ENCODE results near the gene PROB1.
"Not testable (repeated sequence)": the region's sequence is repeated elsewhere in the genome, so short reads cannot be mapped to it uniquely, and the experiment has no call there.

PROB1 gene

DNA sequence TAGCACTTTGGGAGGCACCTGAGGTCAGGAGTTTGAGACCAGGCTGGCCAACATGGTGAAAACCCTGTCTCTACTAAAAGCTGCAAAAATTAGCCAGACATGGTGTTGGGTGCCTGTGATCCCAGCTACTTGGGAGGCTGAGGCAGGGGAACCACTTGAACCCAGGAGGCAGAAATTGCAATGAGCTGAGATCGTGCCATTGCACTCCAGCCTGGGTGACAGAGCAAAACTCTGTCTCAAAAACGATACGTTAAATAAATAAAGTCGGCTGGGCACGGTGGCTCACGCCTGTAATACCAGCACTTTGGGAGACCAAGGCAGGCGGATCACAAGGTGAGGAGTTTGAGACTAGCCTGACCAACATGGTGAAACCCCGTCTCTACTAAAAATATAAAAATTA is 39.0 kb downstream of the PROB1 start:
- Histone ChIP-seq H3K36me3 (replicated peaks in 1 of 2; ENCODE audit: control insufficient read depth in 2 of 2, insufficient read depth in 2 of 2, low read length in 2 of 2) (peaks cover 4 to 82% of the 10 kb centered on the region in 2 donors), H3K9me3 (replicated peaks in 1 of 2; ENCODE audit: control insufficient read depth in 2 of 2, insufficient read depth in 1 of 2, low read depth in 1 of 2, low read length in 2 of 2) (peaks cover 0 to 13% of the 10 kb centered on the region in 2 donors)
- not testable (repeated sequence) for H2BK15ac ChIP-seq (ENCODE audit: low read length); H4K8ac ChIP-seq (ENCODE audit: low read depth, low read length); H2BK12ac ChIP-seq (ENCODE audit: low read length); H3K23ac ChIP-seq (ENCODE audit: low read depth, low read length, poor library complexity); H3K27me3 ChIP-seq (ENCODE audit: control insufficient read depth in 3 of 3, insufficient read depth in 3 of 3, low read depth in 1 of 3, low read length in 3 of 3); H3K4me3 ChIP-seq (ENCODE audit: low read length in 2 of 2); H3K27ac ChIP-seq (replicated peaks; ENCODE audit: low read length); H4K91ac ChIP-seq (ENCODE audit: low read depth, low read length, poor library complexity); H3K9ac ChIP-seq (ENCODE audit: low read depth, low read length, poor library complexity); H2AK5ac ChIP-seq (ENCODE audit: low read depth, low read length); H3K4ac ChIP-seq (ENCODE audit: low read length); H3K4me1 ChIP-seq (ENCODE audit: control insufficient read depth in 2 of 2, insufficient read depth in 1 of 2, low read depth in 1 of 2, low read length in 2 of 2); H2BK120ac ChIP-seq (ENCODE audit: low read depth, low read length); H3K18ac ChIP-seq (ENCODE audit: low read length); H3K4me2 ChIP-seq (ENCODE audit: insufficient read depth, low read length, poor library complexity, severe bottlenecking); H2AFZ ChIP-seq (ENCODE audit: low read length); H3K79me1 ChIP-seq (ENCODE audit: low read depth, low read length); H2BK5ac ChIP-seq (ENCODE audit: low read length); H3K14ac ChIP-seq (ENCODE audit: low read length); DNase-seq (ENCODE audit: low spot score)
- WGBS, 2 donors (ENCODE audit: extremely low coverage in 2 of 2, insufficient read length in 2 of 2, insufficient replicate concordance in 1 of 2): no CpG with 5 or more reads among the region's 8 CpGs

DNA sequence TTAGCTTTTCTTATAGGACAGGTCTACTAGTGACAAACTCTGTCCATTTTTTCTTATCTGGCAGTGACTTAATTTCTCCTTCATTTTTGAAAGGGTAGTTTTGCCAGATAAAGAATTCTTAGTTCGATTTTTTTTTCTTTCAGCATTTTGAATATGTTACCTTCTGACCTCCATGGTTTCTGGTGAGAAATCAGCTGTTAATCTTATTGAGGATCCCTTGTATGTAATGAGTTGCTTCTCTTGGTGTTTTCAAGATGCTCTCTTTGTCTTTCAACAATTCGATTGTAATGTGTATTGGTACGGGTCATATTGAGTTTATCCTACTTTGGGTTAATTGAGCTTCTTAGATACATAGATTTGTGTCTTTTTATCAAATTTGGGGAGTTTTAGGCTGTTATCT is 40.7 kb downstream of the PROB1 start:
- H3K27ac ChIP-seq (replicated peaks; ENCODE audit: low read length): no peak overlapping the region

DNA sequence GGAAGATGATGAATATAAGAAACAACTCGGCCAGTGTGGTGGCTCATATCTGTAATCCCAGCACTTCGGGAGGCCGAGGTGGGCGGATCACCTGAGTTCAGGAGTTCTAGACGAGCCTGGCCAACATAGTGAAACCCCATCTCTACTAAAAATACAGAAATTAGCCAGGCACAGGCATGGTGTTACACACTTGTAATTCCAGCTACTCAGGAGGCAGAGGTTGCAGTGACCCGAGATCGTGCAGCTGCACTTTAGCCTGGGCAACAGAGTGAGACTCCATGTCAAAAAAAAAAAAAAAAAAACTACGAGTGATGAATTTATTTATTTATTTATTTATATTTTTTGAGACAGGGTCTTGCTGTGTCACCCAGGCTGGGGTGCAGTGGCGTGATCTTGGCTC is 47.0 kb downstream of the PROB1 start:
- H3K9ac ChIP-seq (ENCODE audit: low read depth, low read length, poor library complexity); H2AK5ac ChIP-seq (ENCODE audit: low read depth, low read length); H2BK120ac ChIP-seq (ENCODE audit: low read depth, low read length); H4K91ac ChIP-seq (ENCODE audit: low read depth, low read length, poor library complexity); H3K4me1 ChIP-seq (ENCODE audit: control insufficient read depth in 2 of 2, insufficient read depth in 1 of 2, low read depth in 1 of 2, low read length in 2 of 2); H3K18ac ChIP-seq (ENCODE audit: low read length); H3K23ac ChIP-seq (ENCODE audit: low read depth, low read length, poor library complexity); H3K14ac ChIP-seq (ENCODE audit: low read length); H3K27ac ChIP-seq (replicated peaks; ENCODE audit: low read length); H2BK12ac ChIP-seq (ENCODE audit: low read length); H3K27me3 ChIP-seq (ENCODE audit: control insufficient read depth in 3 of 3, insufficient read depth in 3 of 3, low read depth in 1 of 3, low read length in 3 of 3); H3K4me2 ChIP-seq (ENCODE audit: insufficient read depth, low read length, poor library complexity, severe bottlenecking); H2BK15ac ChIP-seq (ENCODE audit: low read length); H4K8ac ChIP-seq (ENCODE audit: low read depth, low read length); H3K4me3 ChIP-seq (ENCODE audit: low read length in 2 of 2); H2BK5ac ChIP-seq (ENCODE audit: low read length); DNase-seq (ENCODE audit: low spot score); H2AFZ ChIP-seq (ENCODE audit: low read length); H3K4ac ChIP-seq (ENCODE audit: low read length); H3K79me1 ChIP-seq (ENCODE audit: low read depth, low read length): not testable (repeated sequence)
- Histone ChIP-seq H3K36me3 (replicated peaks in 1 of 2; ENCODE audit: control insufficient read depth in 2 of 2, insufficient read depth in 2 of 2, low read length in 2 of 2) (peaks cover 8 to 82% of the 10 kb centered on the region in 2 donors), H3K9me3 (replicated peaks in 1 of 2; ENCODE audit: control insufficient read depth in 2 of 2, insufficient read depth in 1 of 2, low read depth in 1 of 2, low read length in 2 of 2) (peaks cover 0 to 19% of the 10 kb centered on the region in 2 donors)
- no CpG with 5 or more reads among the region's 9 CpGs for WGBS, 2 donors (ENCODE audit: extremely low coverage in 2 of 2, insufficient read length in 2 of 2, insufficient replicate concordance in 1 of 2)

More for the DNA sequence above, 40.7 kb downstream of the PROB1 start:
- Histone ChIP-seq H2BK15ac (ENCODE audit: low read length) (no peak overlapping the region), H3K23ac (ENCODE audit: low read depth, low read length, poor library complexity) (no peak overlapping the region), H3K14ac (ENCODE audit: low read length) (no peak overlapping the region), H2AK5ac (ENCODE audit: low read depth, low read length) (no peak overlapping the region), H2AFZ (ENCODE audit: low read length) (no peak overlapping the region), H3K4me2 (ENCODE audit: insufficient read depth, low read length, poor library complexity, severe bottlenecking) (no peak overlapping the region), H3K9me3 (replicated peaks in 1 of 2; ENCODE audit: control insufficient read depth in 2 of 2, insufficient read depth in 1 of 2, low read depth in 1 of 2, low read length in 2 of 2) (peaks cover 0 to 13% of the 10 kb centered on the region in 2 donors), H4K8ac (ENCODE audit: low read depth, low read length) (no peak overlapping the region), H3K79me1 (ENCODE audit: low read depth, low read length) (peaks cover 7% of the 10 kb centered on the region), H2BK5ac (ENCODE audit: low read length) (no peak overlapping the region), H3K9ac (ENCODE audit: low read depth, low read length, poor library complexity) (no peak overlapping the region), H4K91ac (ENCODE audit: low read depth, low read length, poor library complexity) (no peak overlapping the region), H3K4ac (ENCODE audit: low read length) (no peak overlapping the region), H2BK120ac (ENCODE audit: low read depth, low read length) (no peak overlapping the region), H3K36me3 (replicated peaks in 1 of 2; ENCODE audit: control insufficient read depth in 2 of 2, insufficient read depth in 2 of 2, low read length in 2 of 2) (peaks cover 4 to 82% of the 10 kb centered on the region in 2 donors), H3K4me3 (ENCODE audit: low read length in 2 of 2) (no peak overlapping the region), H3K4me1 (ENCODE audit: control insufficient read depth in 2 of 2, insufficient read depth in 1 of 2, low read depth in 1 of 2, low read length in 2 of 2) (no peaks in the 10 kb centered on the region), H3K27me3 (ENCODE audit: control insufficient read depth in 3 of 3, insufficient read depth in 3 of 3, low read depth in 1 of 3, low read length in 3 of 3) (no peaks in the 10 kb centered on the region), H2BK12ac (ENCODE audit: low read length) (no peak overlapping the region), H3K18ac (ENCODE audit: low read length) (no peak overlapping the region)
- no peak for DNase-seq (ENCODE audit: low spot score)
- no CpG with 5 or more reads among the region's 3 CpGs for WGBS, 2 donors (ENCODE audit: extremely low coverage in 2 of 2, insufficient read length in 2 of 2, insufficient replicate concordance in 1 of 2)

DNA sequence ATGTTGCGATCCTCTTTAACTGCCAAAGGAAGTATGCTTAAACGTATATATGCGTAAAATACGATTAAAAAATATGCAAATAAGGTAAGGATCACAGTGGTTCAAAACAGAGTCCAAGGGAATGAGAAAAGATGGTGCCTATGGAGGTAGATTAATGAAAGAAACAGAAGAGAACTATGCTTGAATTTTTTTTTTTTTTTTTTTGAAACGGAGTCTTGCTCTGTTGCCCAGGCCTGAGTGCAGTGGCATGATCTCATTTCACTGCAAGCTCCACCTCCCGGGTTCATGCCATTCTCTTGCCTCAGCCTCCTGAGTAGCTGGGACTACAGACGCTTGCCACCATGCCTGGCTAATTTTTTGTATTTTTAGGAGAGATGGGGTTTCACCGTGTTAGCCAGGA is 49.5 kb downstream of the PROB1 start:
- not testable (repeated sequence) for H3K4me2 ChIP-seq (ENCODE audit: insufficient read depth, low read length, poor library complexity, severe bottlenecking); H3K14ac ChIP-seq (ENCODE audit: low read length); DNase-seq (ENCODE audit: low spot score); H3K4me3 ChIP-seq (ENCODE audit: low read length in 2 of 2); H4K91ac ChIP-seq (ENCODE audit: low read depth, low read length, poor library complexity); H3K18ac ChIP-seq (ENCODE audit: low read length); H2AK5ac ChIP-seq (ENCODE audit: low read depth, low read length); H2AFZ ChIP-seq (ENCODE audit: low read length); H3K9ac ChIP-seq (ENCODE audit: low read depth, low read length, poor library complexity); H2BK120ac ChIP-seq (ENCODE audit: low read depth, low read length); H3K4me1 ChIP-seq (ENCODE audit: control insufficient read depth in 2 of 2, insufficient read depth in 1 of 2, low read depth in 1 of 2, low read length in 2 of 2); H3K4ac ChIP-seq (ENCODE audit: low read length); H3K23ac ChIP-seq (ENCODE audit: low read depth, low read length, poor library complexity); H2BK12ac ChIP-seq (ENCODE audit: low read length); H2BK15ac ChIP-seq (ENCODE audit: low read length); H2BK5ac ChIP-seq (ENCODE audit: low read length); H4K8ac ChIP-seq (ENCODE audit: low read depth, low read length); H3K27me3 ChIP-seq (ENCODE audit: control insufficient read depth in 3 of 3, insufficient read depth in 3 of 3, low read depth in 1 of 3, low read length in 3 of 3); H3K27ac ChIP-seq (replicated peaks; ENCODE audit: low read length); H3K79me1 ChIP-seq (ENCODE audit: low read depth, low read length)
- H3K9me3 ChIP-seq (replicated peaks in 1 of 2; ENCODE audit: control insufficient read depth in 2 of 2, insufficient read depth in 1 of 2, low read depth in 1 of 2, low read length in 2 of 2): peaks cover 0 to 19% of the 10 kb centered on the region in 2 donors
- no CpG with 5 or more reads among the region's 8 CpGs for WGBS, 2 donors (ENCODE audit: extremely low coverage in 2 of 2, insufficient read length in 2 of 2, insufficient replicate concordance in 1 of 2)
- H3K36me3 ChIP-seq (replicated peaks in 1 of 2; ENCODE audit: control insufficient read depth in 2 of 2, insufficient read depth in 2 of 2, low read length in 2 of 2): peaks cover 5 to 59% of the 10 kb centered on the region in 2 donors
